Measurements from ENCODE around the gene HTT.
A peak's percentile ranks its signal among the peaks of the same experiment; 100 is the strongest.

The HTT gene

DNA sequence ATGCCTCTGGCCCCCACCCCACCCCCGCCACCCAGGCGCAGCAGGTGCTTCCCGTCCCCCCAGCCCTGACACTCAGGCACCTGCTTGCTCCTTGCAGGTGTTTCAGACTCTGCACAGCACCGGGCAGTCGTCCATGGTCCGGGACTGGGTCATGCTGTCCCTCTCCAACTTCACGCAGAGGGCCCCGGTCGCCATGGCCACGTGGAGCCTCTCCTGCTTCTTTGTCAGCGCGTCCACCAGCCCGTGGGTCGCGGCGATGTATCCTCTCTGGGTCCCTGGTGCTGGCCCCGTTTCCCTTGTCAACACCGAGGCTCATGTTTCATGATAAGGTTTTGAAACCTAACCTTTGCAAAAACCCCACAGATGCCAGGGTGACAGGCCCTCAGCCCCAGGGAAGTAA is 164.2 kb downstream of the HTT start:
- TF ChIP-seq JUND (IDR thresholded peaks at IDR 0.05; ENCODE audit: low read depth) = no peak
- DNase-seq (ENCODE audit: low read depth in 1 of 2, low spot score in 1 of 2) = no peak
- in situ Hi-C loops (cut with HindIII; ENCODE audit: low pct_unique_long_range_greater_than_20kb, low sequenced_read_pairs) = no loop called here

DNA sequence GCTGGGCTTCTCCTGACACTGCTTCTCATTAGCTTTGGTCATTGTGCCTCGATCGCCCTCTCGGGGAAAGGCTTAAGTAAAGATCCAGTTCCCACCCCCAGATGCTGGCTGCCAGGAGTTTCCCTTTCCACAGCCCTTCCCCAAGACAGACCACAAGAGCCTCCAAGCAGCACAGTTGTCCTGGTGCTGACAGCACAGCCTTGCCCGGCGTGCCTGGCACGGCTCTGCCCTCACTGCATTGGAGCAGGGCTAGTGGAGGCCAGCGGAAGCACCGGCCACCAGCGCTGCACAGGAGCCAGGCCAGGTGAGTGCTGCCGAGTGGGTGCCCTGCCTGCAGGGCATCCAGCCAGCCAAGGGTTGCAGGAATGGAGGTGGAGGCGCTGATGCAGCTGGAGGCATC is 164.8 kb downstream of the HTT start:
- DNase-seq (ENCODE audit: low read depth in 1 of 2, low spot score in 1 of 2) = no peak
- in situ Hi-C loops (cut with HindIII; ENCODE audit: low pct_unique_long_range_greater_than_20kb, low sequenced_read_pairs) = no loop called here
- no peak for TF ChIP-seq JUND (IDR thresholded peaks at IDR 0.05; ENCODE audit: low read depth)

DNA sequence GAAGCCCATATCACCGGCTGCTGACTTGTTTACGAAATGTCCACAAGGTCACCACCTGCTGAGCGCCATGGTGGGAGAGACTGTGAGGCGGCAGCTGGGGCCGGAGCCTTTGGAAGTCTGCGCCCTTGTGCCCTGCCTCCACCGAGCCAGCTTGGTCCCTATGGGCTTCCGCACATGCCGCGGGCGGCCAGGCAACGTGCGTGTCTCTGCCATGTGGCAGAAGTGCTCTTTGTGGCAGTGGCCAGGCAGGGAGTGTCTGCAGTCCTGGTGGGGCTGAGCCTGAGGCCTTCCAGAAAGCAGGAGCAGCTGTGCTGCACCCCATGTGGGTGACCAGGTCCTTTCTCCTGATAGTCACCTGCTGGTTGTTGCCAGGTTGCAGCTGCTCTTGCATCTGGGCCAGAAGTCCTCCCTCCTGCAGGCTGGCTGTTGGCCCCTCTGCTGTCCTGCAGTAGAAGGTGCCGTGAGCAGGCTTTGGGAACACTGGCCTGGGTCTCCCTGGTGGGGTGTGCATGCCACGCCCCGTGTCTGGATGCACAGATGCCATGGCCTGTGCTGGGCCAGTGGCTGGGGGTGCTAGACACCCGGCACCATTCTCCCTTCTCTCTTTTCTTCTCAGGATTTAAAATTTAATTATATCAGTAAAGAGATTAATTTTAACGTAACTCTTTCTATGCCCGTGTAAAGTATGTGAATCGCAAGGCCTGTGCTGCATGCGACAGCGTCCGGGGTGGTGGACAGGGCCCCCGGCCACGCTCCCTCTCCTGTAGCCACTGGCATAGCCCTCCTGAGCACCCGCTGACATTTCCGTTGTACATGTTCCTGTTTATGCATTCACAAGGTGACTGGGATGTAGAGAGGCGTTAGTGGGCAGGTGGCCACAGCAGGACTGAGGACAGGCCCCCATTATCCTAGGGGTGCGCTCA is 165.8 kb downstream of the HTT start:
- in situ Hi-C loops (cut with HindIII; ENCODE audit: low pct_unique_long_range_greater_than_20kb, low sequenced_read_pairs) = no loop called here
- DNase-seq (ENCODE audit: low read depth in 1 of 2, low spot score in 1 of 2) = no peak
- TF ChIP-seq JUND (IDR thresholded peaks at IDR 0.05; ENCODE audit: low read depth) = no peak

DNA sequence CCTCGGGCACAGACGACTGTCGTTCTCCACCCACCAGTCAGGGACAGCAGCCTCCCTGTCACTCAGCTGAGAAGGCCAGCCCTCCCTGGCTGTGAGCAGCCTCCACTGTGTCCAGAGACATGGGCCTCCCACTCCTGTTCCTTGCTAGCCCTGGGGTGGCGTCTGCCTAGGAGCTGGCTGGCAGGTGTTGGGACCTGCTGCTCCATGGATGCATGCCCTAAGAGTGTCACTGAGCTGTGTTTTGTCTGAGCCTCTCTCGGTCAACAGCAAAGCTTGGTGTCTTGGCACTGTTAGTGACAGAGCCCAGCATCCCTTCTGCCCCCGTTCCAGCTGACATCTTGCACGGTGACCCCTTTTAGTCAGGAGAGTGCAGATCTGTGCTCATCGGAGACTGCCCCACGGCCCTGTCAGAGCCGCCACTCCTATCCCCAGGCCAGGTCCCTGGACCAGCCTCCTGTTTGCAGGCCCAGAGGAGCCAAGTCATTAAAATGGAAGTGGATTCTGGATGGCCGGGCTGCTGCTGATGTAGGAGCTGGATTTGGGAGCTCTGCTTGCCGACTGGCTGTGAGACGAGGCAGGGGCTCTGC is 166.5 kb downstream of the HTT start:
- in situ Hi-C loops (cut with HindIII; ENCODE audit: low pct_unique_long_range_greater_than_20kb, low sequenced_read_pairs) = no loop called here
- no peak for DNase-seq (ENCODE audit: low read depth in 1 of 2, low spot score in 1 of 2)

DNA sequence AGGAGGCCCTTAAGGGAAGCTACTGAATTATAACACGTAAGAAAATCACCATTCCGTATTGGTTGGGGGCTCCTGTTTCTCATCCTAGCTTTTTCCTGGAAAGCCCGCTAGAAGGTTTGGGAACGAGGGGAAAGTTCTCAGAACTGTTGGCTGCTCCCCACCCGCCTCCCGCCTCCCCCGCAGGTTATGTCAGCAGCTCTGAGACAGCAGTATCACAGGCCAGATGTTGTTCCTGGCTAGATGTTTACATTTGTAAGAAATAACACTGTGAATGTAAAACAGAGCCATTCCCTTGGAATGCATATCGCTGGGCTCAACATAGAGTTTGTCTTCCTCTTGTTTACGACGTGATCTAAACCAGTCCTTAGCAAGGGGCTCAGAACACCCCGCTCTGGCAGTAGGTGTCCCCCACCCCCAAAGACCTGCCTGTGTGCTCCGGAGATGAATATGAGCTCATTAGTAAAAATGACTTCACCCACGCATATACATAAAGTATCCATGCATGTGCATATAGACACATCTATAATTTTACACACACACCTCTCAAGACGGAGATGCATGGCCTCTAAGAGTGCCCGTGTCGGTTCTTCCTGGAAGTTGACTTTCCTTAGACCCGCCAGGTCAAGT is 167.5 kb downstream of the HTT start:
- DNase-seq (ENCODE audit: low read depth in 1 of 2, low spot score in 1 of 2) = no peak
- no peak for TF ChIP-seq JUND (IDR thresholded peaks at IDR 0.05; ENCODE audit: low read depth)
- in situ Hi-C loops (cut with HindIII; ENCODE audit: low pct_unique_long_range_greater_than_20kb, low sequenced_read_pairs) = no loop called here

More for the DNA sequence above, 166.5 kb downstream of the HTT start:
- TF ChIP-seq JUND (IDR thresholded peaks at IDR 0.05; ENCODE audit: low read depth) = no peak

DNA sequence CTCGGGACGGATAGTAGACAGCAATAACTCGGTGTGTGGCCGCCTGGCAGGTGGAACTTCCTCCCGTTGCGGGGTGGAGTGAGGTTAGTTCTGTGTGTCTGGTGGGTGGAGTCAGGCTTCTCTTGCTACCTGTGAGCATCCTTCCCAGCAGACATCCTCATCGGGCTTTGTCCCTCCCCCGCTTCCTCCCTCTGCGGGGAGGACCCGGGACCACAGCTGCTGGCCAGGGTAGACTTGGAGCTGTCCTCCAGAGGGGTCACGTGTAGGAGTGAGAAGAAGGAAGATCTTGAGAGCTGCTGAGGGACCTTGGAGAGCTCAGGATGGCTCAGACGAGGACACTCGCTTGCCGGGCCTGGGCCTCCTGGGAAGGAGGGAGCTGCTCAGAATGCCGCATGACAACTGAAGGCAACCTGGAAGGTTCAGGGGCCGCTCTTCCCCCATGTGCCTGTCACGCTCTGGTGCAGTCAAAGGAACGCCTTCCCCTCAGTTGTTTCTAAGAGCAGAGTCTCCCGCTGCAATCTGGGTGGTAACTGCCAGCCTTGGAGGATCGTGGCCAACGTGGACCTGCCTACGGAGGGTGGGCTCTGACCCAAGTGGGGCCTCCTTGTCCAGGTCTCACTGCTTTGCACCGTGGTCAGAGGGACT is 168.8 kb downstream of the HTT start:
- no peak for TF ChIP-seq JUND (IDR thresholded peaks at IDR 0.05; ENCODE audit: low read depth)
- DNase-seq (ENCODE audit: low read depth in 1 of 2, low spot score in 1 of 2) = no peak
- in situ Hi-C loops (cut with HindIII; ENCODE audit: low pct_unique_long_range_greater_than_20kb, low sequenced_read_pairs) = no loop called here

DNA sequence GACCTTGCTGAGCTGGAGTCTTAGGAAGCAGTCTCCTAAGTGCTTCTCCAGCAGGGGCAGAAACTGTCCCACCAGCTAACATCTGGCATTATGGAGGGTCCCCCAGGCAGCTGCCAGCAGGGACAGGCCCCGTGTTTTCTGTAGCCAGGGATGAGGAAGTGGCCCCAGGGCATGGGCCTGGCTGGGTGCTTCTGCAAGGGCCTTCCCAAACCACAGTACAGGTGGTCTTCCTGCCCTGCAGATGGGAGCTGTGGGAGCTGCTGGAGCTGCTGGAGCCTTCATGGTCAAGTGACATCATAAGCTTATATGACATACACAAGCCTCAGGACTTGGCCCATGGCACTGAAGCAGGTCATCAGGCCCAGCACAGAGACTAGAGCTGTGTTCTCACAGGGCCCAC is 169.5 kb downstream of the HTT start:
- in situ Hi-C loops (cut with HindIII; ENCODE audit: low pct_unique_long_range_greater_than_20kb, low sequenced_read_pairs) = no loop called here
- no peak for TF ChIP-seq JUND (IDR thresholded peaks at IDR 0.05; ENCODE audit: low read depth)
- no peak for DNase-seq (ENCODE audit: low read depth in 1 of 2, low spot score in 1 of 2)

DNA sequence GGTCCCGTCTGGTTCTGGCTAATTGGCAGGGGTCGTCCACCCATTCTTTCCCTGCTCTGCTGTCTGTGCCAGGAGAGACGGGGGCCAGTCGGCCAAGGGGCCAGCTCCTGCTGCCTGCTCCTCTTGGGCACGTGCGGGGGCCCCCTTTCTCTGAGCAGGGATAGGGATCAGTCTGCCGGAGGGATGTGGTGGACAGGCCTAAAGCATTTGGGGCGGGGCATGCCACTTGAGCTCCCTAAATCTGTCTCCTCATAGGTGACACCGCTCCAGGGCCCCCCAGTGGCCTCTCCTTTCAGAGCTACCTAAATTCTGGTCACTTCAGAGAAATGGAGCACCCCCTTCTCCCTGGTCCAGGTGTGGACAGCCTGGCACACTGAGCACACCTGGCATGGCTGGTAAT is 170.3 kb downstream of the HTT start:
- TF ChIP-seq JUND (IDR thresholded peaks at IDR 0.05; ENCODE audit: low read depth) = no peak
- DNase-seq (ENCODE audit: low read depth in 1 of 2, low spot score in 1 of 2) = no peak
- in situ Hi-C loops (cut with HindIII; ENCODE audit: low pct_unique_long_range_greater_than_20kb, low sequenced_read_pairs) = no loop called here

DNA sequence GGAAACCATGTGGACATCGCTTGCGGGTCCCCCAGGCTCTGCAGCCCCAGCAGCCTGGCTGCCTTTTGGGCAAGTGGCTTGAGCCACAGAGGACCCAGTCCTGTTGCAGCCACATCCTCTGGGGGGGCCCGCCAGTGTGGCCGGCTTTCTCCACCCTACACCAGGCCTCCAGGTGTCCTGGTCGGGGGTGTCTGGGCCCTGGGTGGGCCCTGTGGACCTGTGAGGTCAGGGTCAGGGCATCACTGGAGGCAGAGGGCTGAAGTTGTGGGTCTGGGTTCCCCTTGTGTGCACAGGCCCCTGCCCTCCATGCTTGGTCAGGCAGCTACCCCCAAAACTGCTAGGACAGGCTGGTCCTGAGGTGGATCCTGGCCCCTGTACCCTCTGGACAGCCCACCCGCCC is 171.2 kb downstream of the HTT start:
- no peak for TF ChIP-seq JUND (IDR thresholded peaks at IDR 0.05; ENCODE audit: low read depth)
- in situ Hi-C loops (cut with HindIII; ENCODE audit: low pct_unique_long_range_greater_than_20kb, low sequenced_read_pairs) = no loop called here
- DNase-seq (ENCODE audit: low read depth in 1 of 2, low spot score in 1 of 2) = no peak

DNA sequence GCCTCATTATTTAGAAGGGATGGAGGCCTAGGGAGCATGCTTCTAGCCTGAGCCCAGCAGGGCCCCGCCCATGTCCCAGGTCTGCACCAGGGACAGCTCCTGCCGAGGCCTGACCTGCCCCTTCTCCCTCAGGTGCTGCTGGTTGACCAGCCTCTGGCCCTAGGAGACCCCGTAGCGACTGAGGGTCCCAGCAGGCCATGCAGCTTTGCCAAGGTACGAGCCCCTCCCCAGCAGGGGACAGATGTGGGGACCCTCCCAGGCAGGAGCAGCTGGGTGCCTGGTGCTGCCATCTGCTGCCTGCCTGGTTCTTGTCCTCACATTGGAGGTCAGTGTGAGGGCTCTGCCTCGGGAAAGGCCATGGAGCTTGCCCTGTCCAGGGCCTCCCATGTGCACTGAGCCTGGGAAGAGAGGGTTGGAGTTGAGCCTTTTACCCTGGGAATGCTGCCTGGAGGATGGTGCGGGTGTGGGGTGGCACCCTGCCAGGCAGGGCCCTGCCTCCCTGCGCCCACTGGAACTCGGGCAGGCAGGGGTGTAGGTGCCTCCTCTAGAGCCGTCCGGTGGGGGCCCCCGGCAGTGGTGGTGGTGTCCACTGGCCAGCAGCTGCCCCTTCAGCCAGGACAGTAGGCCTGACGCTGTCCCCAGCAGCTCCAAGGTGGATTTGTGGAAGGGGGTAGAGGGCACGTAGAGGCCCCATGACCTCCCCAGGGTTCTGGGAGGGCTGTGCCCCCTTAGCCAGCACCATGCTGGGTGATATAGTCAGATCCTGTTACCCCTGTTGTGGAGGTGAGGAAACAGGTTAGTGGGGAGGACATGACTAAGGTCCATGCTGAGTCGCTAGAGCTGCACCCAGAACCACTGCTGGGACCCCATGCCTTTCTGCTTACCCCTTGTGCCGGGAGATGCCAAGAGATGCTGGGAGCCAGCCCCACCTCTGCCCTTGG is 172.2 kb downstream of the HTT start:
- in situ Hi-C loops (cut with HindIII; ENCODE audit: low pct_unique_long_range_greater_than_20kb, low sequenced_read_pairs) = no loop called here
- DNase-seq (ENCODE audit: low read depth in 1 of 2, low spot score in 1 of 2) = peak in 1 of 2 experiments; percentile 12

DNA sequence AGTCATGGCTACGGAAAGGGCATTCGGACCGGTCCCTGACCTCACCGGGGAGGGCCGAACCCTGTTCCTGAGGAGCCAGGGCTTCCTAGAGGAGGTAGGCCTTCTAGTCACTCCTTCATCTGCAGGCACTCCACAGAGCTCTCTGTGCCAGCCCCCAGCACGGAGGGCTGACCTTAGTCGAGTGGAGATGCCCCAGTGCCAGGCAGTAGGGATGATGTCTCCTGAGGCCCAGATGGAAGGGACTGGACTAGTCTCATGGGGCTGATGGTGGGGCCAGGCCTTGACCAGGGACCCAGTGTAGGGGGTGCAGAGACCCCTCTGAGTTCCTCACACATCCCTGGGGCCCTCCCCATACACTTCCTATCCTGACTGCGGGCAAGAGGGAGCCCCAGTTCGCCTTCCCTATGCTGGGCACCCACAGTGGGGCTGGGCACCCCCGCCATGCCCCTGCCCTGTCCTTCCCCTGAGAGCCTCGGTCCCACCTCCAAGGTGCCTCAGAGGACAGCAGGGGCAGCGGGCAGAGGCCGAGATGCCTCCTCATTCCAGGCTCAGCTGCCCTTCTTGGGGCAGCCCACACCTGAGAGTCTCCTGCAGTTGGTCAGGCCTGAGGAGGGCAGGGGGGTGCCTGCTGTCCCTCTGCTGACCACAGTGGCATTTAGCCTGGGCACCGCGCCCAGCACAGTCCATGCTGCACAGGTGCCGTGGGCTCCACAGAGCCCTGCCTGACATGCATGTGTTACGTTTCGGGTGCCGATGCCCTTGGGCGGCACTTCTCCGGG is 173.1 kb downstream of the HTT start:
- TF ChIP-seq JUND (IDR thresholded peaks at IDR 0.05; ENCODE audit: low read depth) = no peak
- in situ Hi-C loops (cut with HindIII; ENCODE audit: low pct_unique_long_range_greater_than_20kb, low sequenced_read_pairs) = no loop called here
- no peak for DNase-seq (ENCODE audit: low read depth in 1 of 2, low spot score in 1 of 2)

More for the DNA sequence above, 172.2 kb downstream of the HTT start:
- no peak for TF ChIP-seq JUND (IDR thresholded peaks at IDR 0.05; ENCODE audit: low read depth)
